ELR (cell line): Measurements from ENCODE around the gene SP9.

Source experiments
- DNase-seq: peaks from one replicate; pipeline ENCODE4 v3.0.0-alpha.2; 2015; ENCODE audit warnings: low read depth

The SP9 gene

GRCh38 chr2:174334781-174335251 lies at the start of gene SP9:
SP9 (plus strand) TSS chr2:174334954; CDS start chr2:174335093, 139 bp downstream.
- DNase-seq: peak; percentile 36

GRCh38 chr2:174286172-174286571 lies 48.6 kb upstream of the SP9 start:
- DNase-seq: no peak

- no peak for DNase-seq
Observed at GRCh38 chr2:174292908-174293307, 41.8 kb upstream of the SP9 start.

- DNase-seq: no peak
Observed at GRCh38 chr2:174300114-174300513, 34.6 kb upstream of the SP9 start.

GRCh38 chr2:174312581-174313234 lies 22.0 kb upstream of the SP9 start:
- no peak for DNase-seq

- DNase-seq: no peak
Observed at GRCh38 chr2:174322149-174322548, 12.6 kb upstream of the SP9 start.

GRCh38 chr2:174322746-174323145 lies 12.0 kb upstream of the SP9 start:
- DNase-seq: no peak

GRCh38 chr2:174324530-174324929 lies 10.2 kb upstream of the SP9 start:
- no peak for DNase-seq

GRCh38 chr2:174325373-174326160 lies 9.2 kb upstream of the SP9 start:
- DNase-seq: no peak

- DNase-seq: peak; percentile 36
Observed at GRCh38 chr2:174326161-174327020, 8.4 kb upstream of the SP9 start.

- no peak for DNase-seq
Observed at GRCh38 chr2:174327021-174327840, 7.5 kb upstream of the SP9 start.

GRCh38 chr2:174327841-174328113 lies 7.0 kb upstream of the SP9 start:
- no peak for DNase-seq

GRCh38 chr2:174328114-174328960 lies 6.4 kb upstream of the SP9 start:
- DNase-seq: no peak

- DNase-seq: no peak
Observed at GRCh38 chr2:174328961-174329715, 5.6 kb upstream of the SP9 start.

GRCh38 chr2:174330945-174331594 lies 3.7 kb upstream of the SP9 start:
- DNase-seq: no peak

GRCh38 chr2:174331595-174332216 lies 3.0 kb upstream of the SP9 start:
- DNase-seq: no peak

- no peak for DNase-seq
Observed at GRCh38 chr2:174332217-174332963, 2.4 kb upstream of the SP9 start.

- DNase-seq: no peak
Observed at GRCh38 chr2:174333017-174333371, 1.8 kb upstream of the SP9 start.
